ENCODE results near the gene CCDC136.
A peak's percentile ranks its signal among the peaks of the same experiment; 100 is the strongest.

The CCDC136 gene

DNA sequence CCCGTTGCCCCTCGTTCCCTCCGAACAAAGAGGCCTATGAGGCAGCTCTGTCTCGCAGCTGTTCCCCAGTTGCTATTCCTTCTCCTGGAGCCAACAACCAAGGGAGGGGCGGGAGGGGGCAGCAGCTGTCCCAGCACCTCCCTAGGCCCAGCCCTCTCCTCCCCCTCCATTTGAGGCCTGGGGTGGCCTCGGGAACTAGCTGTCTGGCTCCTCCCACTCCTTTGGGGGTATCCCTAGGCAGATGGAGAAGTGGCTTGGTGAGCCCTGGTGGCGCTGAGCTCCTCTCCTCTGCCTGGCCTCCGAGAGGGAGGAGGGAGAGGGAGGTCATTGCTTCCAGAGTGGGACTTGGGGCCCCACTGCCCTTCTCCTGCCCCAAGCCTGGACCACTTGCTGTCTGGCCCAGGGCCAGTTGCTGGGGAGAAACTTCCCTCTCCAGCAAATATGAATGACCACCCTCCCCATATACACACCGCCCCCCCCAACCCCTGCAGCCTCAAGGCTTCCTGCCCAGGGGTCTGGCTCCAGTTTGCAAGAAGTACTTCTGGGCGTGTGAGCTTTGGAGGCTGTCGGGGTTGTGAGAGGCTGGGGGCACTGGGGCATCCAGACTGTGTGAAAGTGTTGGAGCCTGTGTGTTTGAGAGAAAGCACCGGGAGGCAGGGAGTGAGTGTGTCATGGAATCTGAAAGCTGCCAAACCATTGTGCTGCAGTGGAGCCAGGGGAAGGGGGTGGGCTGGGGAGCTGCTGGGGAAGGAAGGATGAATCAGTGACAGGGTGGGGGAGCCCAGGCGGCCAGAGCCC, 41.6 kb downstream of the CCDC136 start:
- no peak for DNase-seq

DNA sequence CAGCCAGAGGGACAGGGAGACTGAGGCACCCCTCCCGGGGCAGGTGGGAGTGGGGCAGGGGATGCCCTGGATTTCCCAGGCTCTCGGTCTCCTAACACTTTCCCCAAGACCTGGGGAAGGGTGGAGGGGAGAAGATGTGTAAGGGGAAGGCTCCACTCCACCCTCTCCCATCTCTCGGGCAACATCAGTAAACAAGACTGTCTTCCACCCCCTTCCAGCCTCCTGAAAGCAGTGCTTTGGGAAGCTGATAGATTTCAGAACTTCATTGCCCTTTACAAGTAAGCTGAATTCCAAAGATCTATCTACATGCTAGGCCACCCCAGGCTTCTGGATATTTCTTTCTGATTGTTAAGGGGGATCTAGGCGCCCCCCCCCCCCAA, 42.2 kb downstream of the CCDC136 start:
- no peak for DNase-seq

DNA sequence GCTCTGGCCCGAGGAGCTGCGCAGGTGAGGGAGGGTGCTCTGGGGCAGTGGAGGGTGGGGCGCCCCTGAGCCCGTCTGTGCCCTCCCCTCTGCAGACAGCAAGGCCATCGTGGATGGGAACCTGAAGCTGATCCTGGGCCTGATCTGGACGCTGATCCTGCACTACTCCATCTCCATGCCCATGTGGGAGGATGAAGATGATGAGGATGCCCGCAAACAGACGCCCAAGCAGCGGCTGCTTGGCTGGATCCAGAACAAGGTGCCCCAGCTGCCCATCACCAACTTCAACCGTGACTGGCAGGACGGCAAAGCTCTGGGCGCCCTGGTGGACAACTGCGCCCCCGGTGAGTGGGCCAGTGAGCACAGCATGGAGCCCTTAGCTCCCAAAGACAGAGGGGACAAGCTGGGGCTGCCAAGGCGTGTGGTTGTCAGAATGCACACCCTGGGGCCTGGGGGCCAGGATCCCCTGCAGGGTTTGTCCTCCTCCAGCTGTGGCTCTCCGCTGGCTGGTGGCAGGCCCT, 43.5 kb downstream of the CCDC136 start:
- no peak for DNase-seq

DNA sequence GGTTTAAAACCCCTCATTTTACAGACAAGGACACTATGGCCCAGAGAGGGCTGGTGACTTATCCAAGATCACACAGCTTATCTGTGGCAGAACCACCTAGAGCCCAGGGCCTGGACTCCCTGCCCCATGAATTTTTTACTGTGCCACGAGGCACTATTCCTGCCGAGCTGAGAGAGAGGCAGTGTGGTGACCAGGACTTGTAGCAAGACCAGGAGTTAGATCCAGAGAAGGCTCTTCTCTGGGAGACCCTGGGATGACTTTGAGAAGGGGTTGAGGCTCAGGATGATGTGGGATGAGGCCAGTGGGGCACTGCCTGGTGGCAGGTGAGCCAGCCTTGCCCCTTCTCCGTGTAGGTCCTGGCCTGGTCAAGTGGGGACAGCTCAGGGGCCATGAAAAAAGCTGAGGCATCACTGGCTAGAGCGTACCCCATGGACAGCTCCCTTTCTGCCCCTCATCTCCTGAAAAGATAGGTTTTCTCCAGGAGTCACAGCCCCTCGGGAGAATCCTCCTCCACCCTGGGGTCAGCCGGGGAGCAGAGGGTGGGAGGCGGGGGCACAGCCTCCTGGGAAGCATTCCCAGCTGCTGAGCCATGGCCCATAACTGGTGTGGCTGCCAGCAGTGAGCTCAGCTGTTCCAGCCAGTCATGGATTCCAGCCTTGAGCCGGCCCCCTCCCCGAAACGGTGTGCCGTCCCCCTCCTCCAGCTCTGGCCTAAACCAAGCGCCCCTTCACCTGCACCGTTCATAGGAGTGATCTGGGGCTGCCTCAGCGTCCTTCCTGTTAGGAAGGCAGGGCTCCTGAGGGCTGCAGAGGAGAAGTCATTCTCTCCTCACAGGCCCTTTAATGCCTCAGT, 44.2 kb downstream of the CCDC136 start:
- no peak for DNase-seq

DNA sequence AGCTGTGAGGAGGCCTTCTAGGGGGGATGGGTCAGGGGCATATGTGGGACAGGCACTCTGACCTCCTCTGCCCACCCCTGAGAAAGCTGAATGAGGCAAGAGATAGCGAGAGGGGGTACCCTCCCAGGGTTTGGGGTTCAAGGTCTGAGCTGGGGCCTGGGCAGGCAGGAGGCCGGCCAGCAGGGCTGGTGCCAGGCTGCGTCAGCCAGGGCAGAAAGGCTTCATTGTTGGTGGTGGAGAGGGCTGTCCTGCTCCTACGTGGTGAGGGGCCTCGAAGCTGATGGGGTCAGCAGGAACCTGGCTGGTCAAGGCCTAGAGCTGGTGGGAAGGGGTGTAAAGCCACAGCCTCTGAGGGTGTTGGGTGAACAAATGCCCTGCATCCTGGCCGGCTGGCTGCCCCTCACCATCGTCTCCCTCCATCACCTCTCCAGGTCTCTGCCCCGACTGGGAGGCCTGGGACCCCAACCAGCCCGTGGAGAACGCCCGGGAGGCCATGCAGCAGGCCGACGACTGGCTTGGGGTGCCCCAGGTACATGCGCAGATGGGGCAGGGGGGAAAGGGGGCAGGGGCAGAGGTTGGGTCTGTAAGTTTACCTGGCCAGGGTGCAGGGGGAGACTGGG, 45.1 kb downstream of the CCDC136 start:
- DNase-seq: no peak

DNA sequence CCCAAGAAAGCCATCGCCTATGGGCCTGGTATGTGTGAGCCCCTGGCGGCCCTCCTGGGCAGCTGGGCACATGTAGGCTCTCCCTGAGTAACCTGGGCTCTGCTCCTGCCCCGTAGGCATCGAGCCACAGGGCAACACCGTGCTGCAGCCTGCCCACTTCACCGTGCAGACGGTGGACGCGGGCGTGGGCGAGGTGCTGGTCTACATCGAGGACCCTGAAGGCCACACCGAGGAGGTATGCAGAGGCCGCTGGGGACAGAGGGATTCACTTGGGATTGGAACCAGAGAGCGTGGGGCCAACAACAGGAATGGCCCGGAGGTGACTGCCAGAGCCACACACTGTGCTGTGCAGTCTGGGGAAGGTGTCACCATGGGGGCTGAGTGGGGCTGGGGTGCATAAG, 45.8 kb downstream of the CCDC136 start:
- no peak for DNase-seq

DNA sequence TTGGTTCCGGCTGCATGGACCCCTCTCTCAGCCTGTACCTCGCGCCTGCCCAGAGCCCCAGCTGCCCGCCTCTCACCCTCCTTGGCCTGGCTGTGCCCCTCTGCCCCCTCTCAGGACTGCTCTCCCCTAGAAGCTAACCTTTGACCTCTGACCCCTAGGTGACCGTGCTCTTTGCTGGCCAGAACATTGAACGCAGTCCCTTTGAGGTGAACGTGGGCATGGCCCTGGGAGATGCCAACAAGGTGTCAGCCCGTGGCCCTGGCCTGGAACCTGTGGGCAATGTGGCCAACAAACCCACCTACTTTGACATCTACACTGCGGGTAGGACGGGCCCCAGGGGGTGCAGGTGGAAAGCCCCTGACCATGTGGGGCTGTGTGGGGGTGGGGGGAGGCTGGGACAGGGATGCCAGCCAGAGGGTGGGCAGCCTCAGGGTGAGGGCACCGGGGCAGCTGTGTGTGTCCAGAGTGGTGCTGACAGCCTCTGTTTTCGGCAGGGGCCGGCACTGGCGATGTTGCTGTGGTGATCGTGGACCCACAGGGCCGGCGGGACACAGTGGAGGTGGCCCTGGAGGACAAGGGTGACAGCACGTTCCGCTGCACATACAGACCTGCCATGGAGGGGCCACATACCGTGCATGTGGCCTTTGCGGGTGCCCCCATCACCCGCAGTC, 46.5 kb downstream of the CCDC136 start:
- no peak for DNase-seq

DNA sequence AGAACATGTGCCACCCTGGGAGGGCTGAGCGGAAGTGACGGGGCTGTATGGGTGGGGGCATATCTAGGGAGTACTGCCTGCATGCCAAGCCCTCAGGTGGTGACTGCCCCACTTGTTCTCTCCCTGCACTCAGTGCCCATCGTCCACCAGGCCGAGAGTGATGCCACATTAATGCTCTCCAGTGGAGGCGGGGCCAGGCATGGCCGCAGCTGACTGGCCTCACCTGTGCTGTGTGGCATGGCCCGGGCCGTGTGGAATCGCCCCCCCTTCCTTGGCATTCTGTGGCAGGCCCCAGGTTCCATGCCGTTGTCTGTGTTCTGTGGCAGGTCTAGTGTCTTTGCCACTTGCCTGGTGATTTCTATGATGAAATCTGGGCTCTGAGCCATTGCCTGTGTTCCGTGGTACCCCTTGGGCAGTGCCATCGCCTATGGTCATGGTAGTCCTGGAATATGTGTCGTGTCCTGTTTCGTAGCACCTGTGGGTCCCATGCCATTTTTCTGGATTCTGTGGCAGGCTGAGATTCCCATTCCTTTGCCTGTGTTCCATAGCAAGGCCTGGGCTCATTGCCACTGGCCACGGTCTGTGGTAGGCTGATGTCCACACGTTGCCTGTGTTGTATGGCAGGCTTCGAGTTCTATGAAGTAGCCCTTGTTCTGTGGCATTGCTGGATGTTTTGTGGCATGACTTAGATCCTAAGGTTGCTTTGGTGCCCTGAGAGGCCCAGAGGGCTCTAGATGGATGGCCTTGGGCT, 47.4 kb downstream of the CCDC136 start:
- no peak for DNase-seq

DNA sequence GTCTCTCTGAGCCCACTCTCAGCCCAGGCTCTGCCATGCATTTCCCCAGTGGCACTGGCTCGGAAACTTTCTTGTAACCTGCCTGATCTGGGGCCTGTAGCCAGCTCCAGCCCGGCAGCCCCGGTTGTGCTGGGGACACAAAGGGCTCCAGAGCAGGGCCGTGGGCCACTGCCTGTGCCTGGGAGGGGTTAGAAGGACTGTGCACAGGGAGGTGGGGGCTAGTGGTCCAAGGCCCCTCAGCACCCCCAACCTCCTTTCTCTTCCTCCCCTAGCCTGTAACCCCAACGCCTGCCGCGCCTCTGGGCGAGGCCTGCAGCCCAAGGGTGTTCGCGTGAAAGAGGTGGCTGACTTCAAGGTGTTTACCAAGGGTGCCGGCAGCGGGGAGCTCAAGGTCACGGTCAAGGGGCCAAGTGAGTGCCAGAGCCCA, 48.0 kb downstream of the CCDC136 start:
- DNase-seq: no peak

DNA sequence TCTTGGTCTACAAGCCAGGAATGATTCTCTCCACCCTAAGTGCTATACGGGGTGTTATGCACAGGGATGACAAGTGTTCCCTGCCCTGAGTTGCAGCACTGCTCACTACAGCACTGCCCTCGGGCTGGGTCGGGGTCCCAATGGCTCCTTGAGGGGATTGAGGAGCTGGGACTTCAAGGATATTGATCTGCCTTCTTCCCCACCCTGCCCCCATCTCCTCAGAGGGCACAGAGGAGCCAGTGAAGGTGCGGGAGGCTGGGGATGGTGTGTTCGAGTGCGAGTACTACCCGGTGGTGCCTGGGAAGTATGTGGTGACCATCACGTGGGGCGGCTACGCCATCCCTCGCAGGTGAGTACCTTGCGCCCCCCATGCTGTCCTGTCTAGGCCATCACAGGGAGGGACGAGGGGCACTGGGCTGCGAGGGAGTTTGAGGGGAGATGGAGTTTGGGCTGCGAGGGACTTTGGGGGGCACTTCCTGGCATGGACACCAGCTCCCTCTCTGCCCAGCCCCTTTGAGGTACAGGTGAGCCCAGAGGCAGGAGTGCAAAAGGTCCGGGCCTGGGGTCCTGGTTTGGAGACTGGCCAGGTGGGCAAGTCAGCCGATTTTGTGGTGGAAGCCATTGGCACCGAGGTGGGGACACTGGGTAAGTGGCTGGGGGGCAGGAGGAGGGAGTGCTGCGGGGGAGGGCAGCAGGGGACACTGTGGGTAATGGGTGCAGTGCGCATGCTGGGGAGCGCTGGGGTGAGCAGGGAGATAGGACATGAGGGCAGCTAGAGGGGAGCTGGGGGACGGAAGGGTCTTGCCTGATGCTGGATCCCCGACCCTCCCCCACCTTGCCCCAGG, 48.8 kb downstream of the CCDC136 start:
- DNase-seq: no peak

DNA sequence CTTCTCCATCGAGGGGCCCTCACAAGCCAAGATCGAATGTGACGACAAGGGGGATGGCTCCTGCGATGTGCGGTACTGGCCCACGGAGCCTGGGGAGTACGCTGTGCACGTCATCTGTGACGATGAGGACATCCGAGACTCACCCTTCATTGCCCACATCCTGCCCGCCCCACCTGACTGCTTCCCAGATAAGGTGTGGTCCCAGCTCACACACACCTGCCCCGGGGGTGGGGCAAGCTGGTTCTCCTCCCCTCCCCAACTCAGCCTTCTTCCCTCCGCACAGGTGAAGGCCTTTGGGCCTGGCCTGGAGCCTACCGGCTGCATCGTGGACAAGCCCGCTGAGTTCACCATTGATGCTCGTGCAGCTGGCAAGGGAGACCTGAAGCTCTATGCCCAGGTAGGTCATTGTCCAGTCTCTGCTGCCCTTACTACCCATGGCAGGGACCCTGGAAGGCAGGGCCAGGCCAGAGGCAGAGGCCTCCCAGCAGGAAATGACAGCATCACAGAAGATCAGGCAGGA, 49.5 kb downstream of the CCDC136 start:
- peak; percentile 27 for DNase-seq

DNA sequence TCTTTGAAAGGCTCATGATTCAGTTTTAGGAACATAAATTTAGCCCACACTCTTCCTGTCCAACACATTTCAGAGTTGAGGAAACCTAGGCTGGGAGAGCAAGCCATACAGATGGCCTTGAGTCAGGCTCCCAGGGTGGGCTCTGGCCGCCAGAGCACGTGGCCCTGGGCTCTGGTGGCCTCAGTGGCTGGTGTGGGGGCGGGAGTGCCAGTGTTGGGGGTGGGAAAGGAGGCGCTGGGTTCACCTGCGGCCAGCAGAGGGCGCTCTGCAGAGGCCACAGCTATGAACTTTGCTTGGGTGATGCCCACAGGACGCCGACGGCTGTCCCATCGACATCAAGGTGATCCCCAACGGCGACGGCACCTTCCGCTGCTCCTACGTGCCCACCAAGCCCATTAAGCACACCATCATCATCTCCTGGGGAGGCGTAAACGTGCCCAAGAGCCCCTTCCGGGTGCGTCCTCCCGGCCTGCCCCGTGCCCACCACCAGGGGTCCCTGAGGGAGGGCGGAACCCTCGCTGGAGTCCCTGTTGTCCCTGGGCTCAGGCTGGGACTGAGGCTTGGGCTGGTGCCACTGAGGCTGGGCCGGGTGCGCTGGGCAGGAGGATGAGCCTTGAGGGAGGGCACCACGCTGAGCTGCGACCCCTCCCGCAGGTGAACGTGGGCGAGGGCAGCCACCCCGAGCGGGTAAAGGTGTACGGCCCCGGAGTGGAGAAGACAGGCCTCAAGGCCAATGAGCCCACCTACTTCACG, 50.3 kb downstream of the CCDC136 start:
- peak; percentile 56 for DNase-seq

DNA sequence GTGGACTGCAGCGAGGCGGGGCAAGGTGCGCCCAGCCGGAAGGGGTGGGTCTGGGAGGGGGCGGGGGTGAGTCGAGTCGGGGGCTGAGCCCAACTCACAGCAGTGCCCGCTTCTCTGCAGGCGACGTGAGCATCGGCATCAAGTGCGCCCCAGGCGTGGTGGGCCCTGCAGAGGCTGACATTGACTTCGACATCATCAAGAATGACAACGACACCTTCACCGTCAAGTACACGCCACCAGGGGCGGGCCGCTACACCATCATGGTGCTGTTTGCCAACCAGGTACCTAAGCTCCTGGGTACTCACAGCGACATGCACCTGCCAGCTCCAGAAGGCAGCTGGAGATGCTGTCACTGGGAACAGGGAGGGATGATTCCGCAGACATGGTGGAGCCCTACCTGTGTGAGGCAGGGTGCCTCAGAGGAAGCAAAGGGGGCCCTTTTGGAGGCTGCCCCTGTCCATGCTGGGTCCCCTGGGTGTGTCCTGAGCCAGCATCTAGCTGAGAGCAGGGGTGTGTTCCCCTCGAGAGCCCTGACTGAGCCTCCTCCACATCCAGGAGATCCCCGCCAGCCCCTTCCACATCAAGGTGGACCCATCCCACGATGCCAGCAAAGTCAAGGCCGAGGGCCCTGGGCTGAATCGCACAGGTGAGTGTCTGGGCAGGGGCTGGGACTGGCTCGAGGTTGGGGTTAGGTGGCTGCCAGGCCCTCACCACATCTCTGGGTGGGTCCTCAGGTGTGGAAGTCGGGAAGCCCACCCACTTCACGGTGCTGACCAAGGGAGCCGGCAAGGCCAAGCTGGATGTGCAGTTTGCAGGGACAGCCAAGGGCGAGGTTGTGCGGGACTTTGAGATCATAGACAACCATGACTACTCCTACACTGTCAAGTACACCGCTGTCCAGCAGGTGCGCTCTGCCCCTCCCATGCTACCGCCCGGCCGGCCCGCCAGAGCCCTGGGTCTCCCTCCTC, 51.2 kb downstream of the CCDC136 start:
- DNase-seq: no peak

DNA sequence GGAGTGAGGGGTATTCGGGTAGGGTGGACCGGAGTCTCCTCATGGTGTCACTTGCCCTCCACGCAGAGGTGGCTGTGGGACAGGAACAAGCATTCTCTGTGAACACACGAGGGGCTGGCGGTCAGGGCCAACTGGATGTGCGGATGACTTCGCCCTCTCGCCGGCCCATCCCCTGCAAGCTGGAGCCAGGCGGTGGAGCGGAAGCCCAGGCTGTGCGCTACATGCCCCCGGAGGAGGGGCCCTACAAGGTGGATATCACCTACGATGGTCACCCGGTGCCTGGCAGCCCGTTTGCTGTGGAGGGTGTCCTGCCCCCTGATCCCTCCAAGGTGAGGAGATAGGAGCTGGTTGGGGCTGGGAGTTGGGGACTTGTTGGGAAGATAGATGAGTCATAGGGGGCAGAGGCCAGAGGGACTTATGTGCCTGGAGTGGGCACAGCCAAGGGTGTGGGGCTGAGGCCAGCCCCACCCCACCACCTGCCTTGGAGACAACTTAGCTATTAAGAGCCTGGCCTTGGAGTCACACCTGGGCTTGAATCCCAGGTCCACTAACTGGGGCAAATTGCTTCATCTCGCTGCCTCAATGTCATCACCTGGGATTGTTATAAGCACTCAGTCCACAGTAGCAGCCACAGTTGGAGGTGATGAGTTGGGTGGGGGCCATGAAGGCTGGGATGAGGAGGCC, 52.3 kb downstream of the CCDC136 start:
- no peak for DNase-seq

DNA sequence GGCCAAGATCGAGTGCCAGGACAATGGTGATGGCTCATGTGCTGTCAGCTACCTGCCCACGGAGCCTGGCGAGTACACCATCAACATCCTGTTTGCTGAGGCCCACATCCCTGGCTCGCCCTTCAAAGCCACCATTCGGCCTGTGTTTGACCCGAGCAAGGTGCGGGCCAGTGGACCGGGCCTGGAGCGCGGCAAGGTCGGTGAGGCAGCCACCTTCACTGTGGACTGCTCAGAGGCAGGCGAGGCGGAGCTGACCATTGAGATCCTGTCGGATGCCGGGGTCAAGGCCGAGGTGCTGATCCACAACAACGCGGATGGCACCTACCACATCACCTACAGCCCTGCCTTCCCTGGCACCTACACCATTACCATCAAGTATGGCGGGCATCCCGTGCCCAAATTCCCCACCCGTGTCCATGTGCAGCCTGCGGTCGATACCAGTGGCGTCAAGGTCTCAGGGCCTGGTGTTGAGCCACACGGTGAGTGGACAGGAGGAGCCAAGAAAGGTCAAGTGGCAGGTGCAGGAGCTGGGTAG, 53.1 kb downstream of the CCDC136 start:
- DNase-seq: no peak

DNA sequence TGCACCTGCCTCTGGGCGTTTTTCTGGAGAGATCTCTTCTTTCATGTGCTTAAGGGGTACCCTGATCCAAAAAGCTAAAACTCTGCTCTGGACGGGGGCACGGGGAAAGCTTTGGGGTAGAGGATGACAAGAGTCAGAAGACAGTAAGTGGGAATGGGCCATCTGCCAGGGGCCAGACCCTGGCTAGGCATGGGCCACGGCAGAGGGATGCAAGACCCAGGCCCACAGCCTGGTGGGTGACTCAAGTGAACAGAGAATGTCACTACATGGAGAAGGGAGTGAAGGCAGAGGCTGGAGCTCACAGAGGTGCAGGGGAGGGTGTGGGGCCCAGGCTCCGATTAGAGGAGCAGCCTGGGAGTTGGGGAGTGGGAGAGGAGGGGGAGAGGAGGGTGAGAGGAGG, 53.7 kb downstream of the CCDC136 start:
- DNase-seq: no peak

DNA sequence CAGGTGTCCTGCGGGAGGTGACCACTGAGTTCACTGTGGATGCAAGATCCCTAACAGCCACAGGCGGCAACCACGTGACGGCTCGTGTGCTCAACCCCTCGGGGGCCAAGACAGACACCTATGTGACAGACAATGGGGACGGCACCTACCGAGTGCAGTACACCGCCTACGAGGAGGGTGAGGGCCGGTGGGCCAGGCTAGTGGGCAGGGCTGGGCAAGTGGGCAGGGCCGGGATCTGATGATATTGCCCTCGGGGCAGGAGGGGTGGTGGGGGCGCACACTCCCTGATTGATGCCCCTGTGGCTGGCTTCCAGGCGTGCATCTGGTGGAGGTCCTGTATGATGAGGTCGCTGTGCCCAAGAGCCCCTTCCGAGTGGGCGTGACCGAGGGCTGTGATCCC, 54.2 kb downstream of the CCDC136 start:
- DNase-seq: no peak
